ENCODE measurements around the gene KLF7. TPM values are rescaled to one million over a fixed set of nuclear protein-coding genes. Genes with fewer than 3 reads are reported as not detected.

KLF7 gene
- total and polyA plus RNA-seq, 9 of the 15 experiments (the other 6 are each of a cell fraction or from before 2014, with no cell fraction given): 0.04 to 0.54 (median 0.07) TPM

DNA sequence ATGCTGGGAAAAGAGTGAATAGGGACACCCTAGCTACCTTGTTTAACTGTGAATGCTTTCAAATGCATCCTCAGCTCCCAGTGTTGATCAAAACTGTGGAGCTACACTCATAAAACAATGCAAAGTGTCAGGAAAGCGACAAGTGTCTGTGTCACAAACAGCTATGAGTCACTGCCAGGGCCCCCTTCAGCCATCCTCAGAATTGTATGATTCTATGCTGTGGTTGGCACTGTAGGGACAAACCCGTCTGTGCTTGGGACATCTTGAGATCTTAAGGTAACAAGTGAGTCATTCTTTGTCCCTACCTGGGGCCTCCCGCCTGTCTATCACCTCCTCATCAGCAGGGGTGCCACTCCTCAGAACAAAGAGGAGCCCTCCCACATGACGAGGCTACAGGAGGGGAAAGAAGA is 42.4 kb downstream of the KLF7 start:
- no peaks in the 10 kb centered on the region for H3K79me2 ChIP-seq (ENCODE audit: control insufficient read depth, insufficient read depth, low read length)
- BruUV-seq (replicated peaks): no TSS peak
- CTCF ChIA-PET (ENCODE audit: low intra/inter-chr PET ratio): no interaction called here
- TF ChIP-seq ZBED1 (IDR thresholded peaks at IDR 0.05) (no peak), ZNF444 (CRISPR knock-in tag; IDR thresholded peaks at IDR 0.05) (no peak), DACH1 (IDR thresholded peaks at IDR 0.05; ENCODE audit: partially characterized antibody) (no peak), ZNF133 (CRISPR knock-in tag; IDR thresholded peaks at IDR 0.05) (no peak), HDAC2 (IDR thresholded peaks at IDR 0.05) (no peak)
- H4K20me1 ChIP-seq (replicated peaks; ENCODE audit: control insufficient read depth, insufficient read depth, low read length): no peaks in the 10 kb centered on the region
- no peak overlapping the region for H3K4me2 ChIP-seq (ENCODE audit: insufficient read depth, low read length)
- 9% methylated on average over 2 of the region's 4 CpGs for WGBS (ENCODE audit: insufficient coverage, low coverage, missing lambda C conversion rate)
- intact Hi-C loops (cut with micrococcal nuclease): no loop called here
- no peak overlapping the region for H2AFZ ChIP-seq (ENCODE audit: low read depth, low read length)
- no peak overlapping the region for H3K27ac ChIP-seq (ENCODE audit: extremely low read depth, low read depth, low read length)
- no peak overlapping the region for H3K9ac ChIP-seq (ENCODE audit: insufficient read depth in 1 of 2, low read depth in 2 of 2, low read length in 2 of 2)
- ATAC-seq (no peak), DNase-seq (ENCODE audit: extremely low read depth in 1 of 4, low spot score in 3 of 4) (no peak), FAIRE-seq (no peak)
- H3K27me3 ChIP-seq (ENCODE audit: control insufficient read depth in 2 of 2, insufficient read depth in 2 of 2, low read length in 2 of 2): peaks cover 0 to 11% of the 10 kb centered on the region in 2 experiments; a peak in 2 of 5 replicates
- H3K9me3 ChIP-seq (replicated peaks; ENCODE audit: control insufficient read depth, insufficient read depth, low read depth, low read length): no peaks in the 10 kb centered on the region
- no peak overlapping the region for H3K4me3 ChIP-seq
- in situ Hi-C loops (cut with MboI): no loop called here
- no peaks in the 10 kb centered on the region for H3K9me1 ChIP-seq (ENCODE audit: control insufficient read depth, insufficient read depth, low read length)
- H3K36me3 ChIP-seq (ENCODE audit: control insufficient read depth, insufficient read depth, low read length): no peaks in the 10 kb centered on the region
- POLR2A ChIA-PET: no interaction called here
- no peaks in the 10 kb centered on the region; a peak in 1 of 5 replicates for H3K4me1 ChIP-seq (replicated peaks in 1 of 2; ENCODE audit: control insufficient read depth in 2 of 2, insufficient read depth in 2 of 2, low read length in 2 of 2)

DNA sequence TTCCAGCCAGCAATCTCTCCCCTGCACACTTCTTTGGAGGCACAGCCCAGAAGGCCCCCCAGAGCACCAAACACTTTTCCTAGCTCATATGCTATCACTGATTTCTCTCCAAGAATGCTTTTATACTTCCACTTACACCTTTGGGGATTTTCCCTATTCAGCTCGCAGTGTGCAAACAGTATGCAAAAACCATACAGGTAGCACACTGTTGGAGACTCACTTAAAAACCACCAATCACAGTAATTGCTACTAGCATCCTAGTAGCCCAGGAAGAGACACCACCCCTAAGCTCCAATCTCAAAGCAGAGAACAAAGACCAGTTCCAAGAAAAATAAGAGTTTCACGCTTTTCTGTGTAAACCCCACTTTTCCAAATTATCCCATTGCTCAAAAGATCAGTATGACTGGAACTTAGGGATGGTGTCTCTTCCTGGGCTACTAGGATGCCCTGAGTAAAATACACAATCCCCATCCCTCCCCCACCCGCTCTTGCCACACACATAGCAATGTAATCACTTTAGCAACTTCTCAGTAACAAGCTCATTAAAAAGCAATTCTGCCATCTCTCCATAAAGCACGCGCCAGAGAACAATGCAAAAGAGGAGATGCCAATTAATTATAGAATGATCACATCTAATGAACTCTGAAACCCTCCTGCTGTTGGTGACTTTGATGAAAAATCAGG is 43.0 kb downstream of the KLF7 start:
- no peak overlapping the region for H2AFZ ChIP-seq (ENCODE audit: low read depth, low read length)
- no peaks in the 10 kb centered on the region for H3K9me3 ChIP-seq (replicated peaks; ENCODE audit: control insufficient read depth, insufficient read depth, low read depth, low read length)
- DNase-seq (ENCODE audit: extremely low read depth in 1 of 4, low spot score in 3 of 4) (no peak), ATAC-seq (no peak), FAIRE-seq (no peak)
- H3K27me3 ChIP-seq (ENCODE audit: control insufficient read depth in 2 of 2, insufficient read depth in 2 of 2, low read length in 2 of 2): peaks cover 0 to 11% of the 10 kb centered on the region in 2 experiments; a peak in 2 of 5 replicates
- H3K9me1 ChIP-seq (ENCODE audit: control insufficient read depth, insufficient read depth, low read length): no peaks in the 10 kb centered on the region
- H3K36me3 ChIP-seq (ENCODE audit: control insufficient read depth, insufficient read depth, low read length): no peaks in the 10 kb centered on the region
- BruUV-seq (replicated peaks): no TSS peak
- no peaks in the 10 kb centered on the region; a peak in 1 of 5 replicates for H3K4me1 ChIP-seq (replicated peaks in 1 of 2; ENCODE audit: control insufficient read depth in 2 of 2, insufficient read depth in 2 of 2, low read length in 2 of 2)
- 0% methylated on average over 5 of the region's 5 CpGs for WGBS (ENCODE audit: insufficient coverage, low coverage, missing lambda C conversion rate)
- intact Hi-C loops (cut with micrococcal nuclease) (no loop called here), in situ Hi-C loops (cut with MboI) (no loop called here)
- ChIA-PET CTCF (ENCODE audit: low intra/inter-chr PET ratio) (no interaction called here), POLR2A (no interaction called here)
- no peak overlapping the region for H3K4me3 ChIP-seq
- no peak overlapping the region for H3K9ac ChIP-seq (ENCODE audit: insufficient read depth in 1 of 2, low read depth in 2 of 2, low read length in 2 of 2)
- H3K27ac ChIP-seq (ENCODE audit: extremely low read depth, low read depth, low read length): no peak overlapping the region
- no peaks in the 10 kb centered on the region for H3K79me2 ChIP-seq (ENCODE audit: control insufficient read depth, insufficient read depth, low read length)
- no peaks in the 10 kb centered on the region for H4K20me1 ChIP-seq (replicated peaks; ENCODE audit: control insufficient read depth, insufficient read depth, low read length)
- H3K4me2 ChIP-seq (ENCODE audit: insufficient read depth, low read length): no peak overlapping the region
- TF ChIP-seq ZNF695 (CRISPR knock-in tag; IDR thresholded peaks at IDR 0.05) (no peak), PURB (CRISPR knock-in tag; IDR thresholded peaks at IDR 0.05; ENCODE audit: low read depth) (no peak), FIP1L1 (IDR thresholded peaks at IDR 0.05; ENCODE audit: low read depth, low read length, poor library complexity, severe bottlenecking) (no peak), ZNF444 (CRISPR knock-in tag; IDR thresholded peaks at IDR 0.05) (no peak), CBFA2T3 (IDR thresholded peaks at IDR 0.05) (no peak), PYGO2 (tag; IDR thresholded peaks at IDR 0.05) (no peak), HLTF (IDR thresholded peaks at IDR 0.05) (no peak), BRD4 (IDR thresholded peaks at IDR 0.05) (no peak)
- TF ChIP-seq, protein P1, sequence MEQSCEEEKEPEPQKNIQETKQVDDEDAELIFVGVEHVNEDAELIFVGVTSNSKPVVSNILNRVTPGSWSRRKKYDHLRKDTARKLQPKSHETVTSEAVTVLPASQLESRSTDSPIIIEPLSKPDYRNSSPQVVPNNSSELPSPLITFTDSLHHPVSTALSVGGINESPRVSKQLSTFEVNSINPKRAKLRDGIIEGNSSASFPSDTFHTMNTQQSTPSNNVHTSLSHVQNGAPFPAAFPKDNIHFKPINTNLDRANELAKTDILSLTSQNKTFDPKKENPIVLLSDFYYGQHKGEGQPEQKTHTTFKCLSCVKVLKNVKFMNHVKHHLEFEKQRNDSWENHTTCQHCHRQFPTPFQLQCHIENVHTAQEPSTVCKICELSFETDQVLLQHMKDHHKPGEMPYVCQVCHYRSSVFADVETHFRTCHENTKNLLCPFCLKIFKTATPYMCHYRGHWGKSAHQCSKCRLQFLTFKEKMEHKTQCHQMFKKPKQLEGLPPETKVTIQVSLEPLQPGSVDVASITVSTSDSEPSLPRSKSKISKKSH (CRISPR knock-in tag; IDR thresholded peaks at IDR 0.05): no peak
- TF ChIP-seq, protein P2, sequence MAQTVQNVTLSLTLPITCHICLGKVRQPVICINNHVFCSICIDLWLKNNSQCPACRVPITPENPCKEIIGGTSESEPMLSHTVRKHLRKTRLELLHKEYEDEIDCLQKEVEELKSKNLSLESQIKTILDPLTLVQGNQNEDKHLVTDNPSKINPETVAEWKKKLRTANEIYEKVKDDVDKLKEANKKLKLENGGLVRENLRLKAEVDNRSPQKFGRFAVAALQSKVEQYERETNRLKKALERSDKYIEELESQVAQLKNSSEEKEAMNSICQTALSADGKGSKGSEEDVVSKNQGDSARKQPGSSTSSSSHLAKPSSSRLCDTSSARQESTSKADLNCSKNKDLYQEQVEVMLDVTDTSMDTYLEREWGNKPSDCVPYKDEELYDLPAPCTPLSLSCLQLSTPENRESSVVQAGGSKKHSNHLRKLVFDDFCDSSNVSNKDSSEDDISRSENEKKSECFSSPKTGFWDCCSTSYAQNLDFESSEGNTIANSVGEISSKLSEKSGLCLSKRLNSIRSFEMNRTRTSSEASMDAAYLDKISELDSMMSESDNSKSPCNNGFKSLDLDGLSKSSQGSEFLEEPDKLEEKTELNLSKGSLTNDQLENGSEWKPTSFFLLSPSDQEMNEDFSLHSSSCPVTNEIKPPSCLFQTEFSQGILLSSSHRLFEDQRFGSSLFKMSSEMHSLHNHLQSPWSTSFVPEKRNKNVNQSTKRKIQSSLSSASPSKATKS (CRISPR knock-in tag; IDR thresholded peaks at IDR 0.05): no peak
